K562 (cell line): ENCODE measurements around the gene SLC48A1. TPM values are rescaled to one million over a fixed set of nuclear protein-coding genes. Genes with fewer than 3 reads are reported as not detected.

ENCODE experiments used
- ARHGAP35 ChIP-seq: fragments of 450-650 bp; IDR thresholded peaks from 2 replicates; pipeline ENCODE4 v1.6.1; 2018; ENCODE audit not compliant: partially characterized antibody
- ASH1L ChIP-seq: fragments of 450-650 bp; IDR thresholded peaks from 2 replicates; pipeline ENCODE4 v1.6.1; 2018; ENCODE audit warnings: borderline replicate concordance, mild to moderate bottlenecking, low read depth; ENCODE audit not compliant: partially characterized antibody
- ATF6 ChIP-seq: sonication (generic); formaldehyde crosslinking; IDR thresholded peaks from 2 replicates; pipeline ENCODE4 v1.4.0; 2020; ENCODE audit warnings: mild to moderate bottlenecking, missing genetic modification reagents
- CREB1 ChIP-seq, 2 experiments: sonication (generic) in 1 of 2; formaldehyde crosslinking in 1 of 2; IDR thresholded peaks; 2 replicates each; pipeline versions ENCODE4 v1.6.1 to v1.8.0; 2012 to 2022; ENCODE audit warnings: inconsistent platforms in 1 of 2, mild to moderate bottlenecking in 1 of 2, missing genetic modification reagents in 1 of 2, moderate library complexity in 1 of 2
- ETV5 ChIP-seq: sonication (generic); formaldehyde crosslinking; IDR thresholded peaks from 2 replicates; pipeline ENCODE4 v1.4.0; 2020; ENCODE audit warnings: low read depth, mild to moderate bottlenecking, missing genetic modification reagents
- FIP1L1 ChIP-seq: fragments of 200-400 bp; formaldehyde crosslinking; IDR thresholded peaks from 2 replicates; pipeline ENCODE4 v1.6.1; 2018; ENCODE audit warnings: mild to moderate bottlenecking, low read depth, low read length; ENCODE audit not compliant: poor library complexity, severe bottlenecking
- HMGXB4 ChIP-seq: sonication (generic); formaldehyde crosslinking; IDR thresholded peaks from 2 replicates; pipeline ENCODE4 v1.8.1; 2023; ENCODE audit warnings: mild to moderate bottlenecking, missing genetic modification reagents
- IFI16 ChIP-seq: fragments of 250-450 bp; sonication (Bioruptor Pico); IDR thresholded peaks from 2 replicates; pipeline ENCODE4 v2.1.2; 2022; ENCODE audit warnings: mild to moderate bottlenecking, inconsistent platforms
- NFXL1 ChIP-seq: fragments of 450-650 bp; formaldehyde crosslinking; IDR thresholded peaks from 2 replicates; pipeline ENCODE4 v1.4.0; 2021; ENCODE audit warnings: mild to moderate bottlenecking
- NONO ChIP-seq, 2 experiments: fragments of 200-400 bp in 1 of 2; fragments of 450-650 bp in 1 of 2; formaldehyde crosslinking in 1 of 2; IDR thresholded peaks; 2 replicates each; pipeline ENCODE4 v1.6.1; 2017; ENCODE audit warnings: low read depth in 2 of 2, mild to moderate bottlenecking in 2 of 2, moderate library complexity in 2 of 2, low read length in 1 of 2
- PHF8 ChIP-seq: fragments of 200-600 bp; sonication (generic); IDR thresholded peaks from 2 replicates; pipeline ENCODE4 v1.6.1; 2012; ENCODE audit warnings: mixed run types, mild to moderate bottlenecking, inconsistent platforms, low read length, moderate library complexity, borderline replicate concordance
- TAF7 ChIP-seq: fragments of 450-650 bp; IDR thresholded peaks from 2 replicates; pipeline ENCODE4 v1.6.1; 2016; ENCODE audit warnings: missing genetic modification characterization, missing compliant biosample characterization
- TAF9B ChIP-seq: fragments of 450-650 bp; IDR thresholded peaks from 2 replicates; pipeline ENCODE4 v1.6.1; 2018; ENCODE audit warnings: mild to moderate bottlenecking; ENCODE audit not compliant: partially characterized antibody
- ZNF354B ChIP-seq: fragments of 250-450 bp; sonication (Bioruptor Pico); IDR thresholded peaks from 2 replicates; pipeline ENCODE4 v1.4.0; 2020
- polyA plus RNA-seq, 8 experiments: library from polyadenylated mRNA; depleted of rRNA in 4 of 8; stranded (reverse) in 5 of 8; unstranded in 3 of 8; fragments of >200 nt; fragmentation: Nextera tagmentation in 2 of 8; fragmentation: Illumina TruSeq in 1 of 8; extraction: Ambion mirVana in 2 of 8; extraction: Trizol in 1 of 8; gene quantifications; 2 replicates each; pipeline versions ENCODE4 v1.2.1 to v1.2.3, GENCODE V29; 2011 to 2014; ENCODE audit warnings: inconsistent platforms in 1 of 8, missing spikeins in 1 of 8
- total RNA-seq, 7 experiments: library from RNA; depleted of rRNA in 6 of 7; stranded (reverse); fragments of >200 nt in 6 of 7; fragmentation: Illumina TruSeq in 2 of 7; extraction: Trizol in 2 of 7; gene quantifications; 2 replicates each; pipeline versions ENCODE4 v1.2.1 to v1.2.3, GENCODE V29; 2011 to 2021; ENCODE audit warnings: low replicate concordance in 1 of 7

Gene SLC48A1
- total and polyA plus RNA-seq, 9 of the 15 experiments (the other 6 are each of a cell fraction or from before 2014, with no cell fraction given), result 10.7 to 37.5 (median 18.7) TPM

- no peak for TF ChIP-seq NONO (IDR thresholded peaks at IDR 0.05; ENCODE audit: low read depth in 2 of 2, low read length in 1 of 2)
- TF ChIP-seq FIP1L1, result no peak
- no peak for TF ChIP-seq TAF7 (tag)
- TF ChIP-seq ETV5 (CRISPR knock-in tag), result no peak
- TF ChIP-seq IFI16 (CRISPR knock-in tag), result no peak
- no peak for TF ChIP-seq HMGXB4 (CRISPR knock-in tag)
- no peak for TF ChIP-seq ATF6 (CRISPR knock-in tag)
- TF ChIP-seq ARHGAP35, result no peak
- peak; percentile 50; the same call in 1 of the 2 replicates for TF ChIP-seq PHF8
- no peak for TF ChIP-seq ASH1L
- TF ChIP-seq TAF9B, result no peak
- TF ChIP-seq NFXL1 (CRISPR knock-in tag), result no peak
- TF ChIP-seq CREB1 (IDR thresholded peaks at IDR 0.05), result no peak
- no peak for TF ChIP-seq CREB1 (CRISPR knock-in tag; IDR thresholded peaks at IDR 0.05)
- no peak for TF ChIP-seq ZNF354B (CRISPR knock-in tag)
Observed at GRCh38 chr12:47828976-47829482, 56.0 kb downstream of the SLC48A1 start (continued).
